Pons (tissue), 1 donor: ENCODE measurements around the gene RIOK3.
"Not testable (repeated sequence)": the region's sequence is repeated elsewhere in the genome, so short reads cannot be mapped to it uniquely, and the experiment has no call there.

Source experiments
- DNase-seq: peaks from one replicate; pipeline ENCODE4 v3.0.0-alpha.2; 2016; ENCODE audit warnings: low spot score

Gene RIOK3, protein sequence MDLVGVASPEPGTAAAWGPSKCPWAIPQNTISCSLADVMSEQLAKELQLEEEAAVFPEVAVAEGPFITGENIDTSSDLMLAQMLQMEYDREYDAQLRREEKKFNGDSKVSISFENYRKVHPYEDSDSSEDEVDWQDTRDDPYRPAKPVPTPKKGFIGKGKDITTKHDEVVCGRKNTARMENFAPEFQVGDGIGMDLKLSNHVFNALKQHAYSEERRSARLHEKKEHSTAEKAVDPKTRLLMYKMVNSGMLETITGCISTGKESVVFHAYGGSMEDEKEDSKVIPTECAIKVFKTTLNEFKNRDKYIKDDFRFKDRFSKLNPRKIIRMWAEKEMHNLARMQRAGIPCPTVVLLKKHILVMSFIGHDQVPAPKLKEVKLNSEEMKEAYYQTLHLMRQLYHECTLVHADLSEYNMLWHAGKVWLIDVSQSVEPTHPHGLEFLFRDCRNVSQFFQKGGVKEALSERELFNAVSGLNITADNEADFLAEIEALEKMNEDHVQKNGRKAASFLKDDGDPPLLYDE

DNA sequence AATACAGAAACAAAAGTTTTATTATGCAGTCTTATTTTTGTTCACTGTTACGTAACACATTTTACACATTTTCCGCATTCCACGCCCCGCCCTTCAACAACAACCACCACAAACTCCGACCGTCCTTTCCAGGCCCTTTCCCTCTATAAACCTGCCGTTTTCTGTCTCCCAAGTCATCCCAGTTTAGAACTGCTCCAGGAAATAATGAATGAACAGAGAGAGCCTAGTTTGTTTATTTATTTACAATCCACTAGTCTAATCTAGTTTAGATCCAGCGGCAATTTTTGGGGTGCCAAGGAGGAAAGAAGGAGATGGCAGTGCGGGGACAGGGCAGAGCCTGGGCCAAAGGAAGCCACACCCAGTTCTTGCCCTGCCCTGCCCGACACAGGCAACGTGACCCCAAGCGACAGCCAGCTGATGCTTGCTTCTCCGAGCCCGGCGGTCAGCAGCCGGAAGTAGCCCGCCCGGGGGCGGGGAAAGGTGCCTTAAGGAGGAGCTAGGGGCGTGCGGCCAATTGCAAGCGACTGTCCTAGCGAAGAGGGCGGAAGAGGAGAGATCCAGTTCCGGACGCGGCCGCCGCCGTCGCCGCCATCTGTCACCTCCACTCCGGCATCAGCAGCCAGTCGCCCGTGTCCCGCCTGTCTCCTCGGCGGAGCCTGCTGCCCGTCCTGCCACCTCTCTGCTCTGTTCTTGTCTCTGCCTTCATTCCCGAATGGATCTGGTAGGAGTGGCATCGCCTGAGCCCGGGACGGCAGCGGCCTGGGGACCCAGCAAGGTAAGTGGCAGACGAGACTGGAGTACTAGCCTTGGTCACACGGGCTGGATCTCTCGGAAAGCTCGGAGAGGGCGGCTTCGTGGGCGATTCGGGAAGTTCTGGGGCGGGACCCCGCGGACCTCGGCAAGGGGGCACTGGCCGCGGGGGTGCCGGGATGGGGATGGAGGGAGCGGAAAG is at the start of gene RIOK3:
Gene RIOK3 (plus strand): TSS at position 560 of the 952 bp plus-strand sequence. CDS start 153 bp downstream, at position 713.
- DNase-seq: peak; percentile 98

DNA sequence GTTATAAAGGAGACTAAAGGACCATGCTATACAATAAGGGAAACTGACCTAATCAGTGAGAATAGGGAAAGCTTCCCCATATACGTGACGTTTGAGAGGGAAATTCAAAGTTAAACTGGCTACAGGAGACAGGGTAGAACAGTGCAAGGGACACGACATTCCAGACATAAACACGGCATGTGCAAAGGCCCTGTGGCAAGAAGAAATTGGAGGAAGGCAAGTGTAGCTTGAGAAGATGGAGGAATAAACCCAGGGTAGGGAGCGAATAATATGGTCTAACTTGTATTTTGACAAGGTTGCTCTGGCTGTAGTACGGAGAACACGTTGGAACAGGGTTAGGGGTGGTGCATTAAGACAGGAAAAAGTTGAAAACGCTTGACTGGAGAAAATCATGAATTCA is 49.8 kb upstream of the RIOK3 start:
- DNase-seq: no peak

GRCh38 chr18:23405636-23406035 is 47.5 kb upstream of the RIOK3 start:
- DNase-seq: no peak

- no peak for DNase-seq
Measured at GRCh38 chr18:23406271-23406787, 46.8 kb upstream of the RIOK3 start.

DNA sequence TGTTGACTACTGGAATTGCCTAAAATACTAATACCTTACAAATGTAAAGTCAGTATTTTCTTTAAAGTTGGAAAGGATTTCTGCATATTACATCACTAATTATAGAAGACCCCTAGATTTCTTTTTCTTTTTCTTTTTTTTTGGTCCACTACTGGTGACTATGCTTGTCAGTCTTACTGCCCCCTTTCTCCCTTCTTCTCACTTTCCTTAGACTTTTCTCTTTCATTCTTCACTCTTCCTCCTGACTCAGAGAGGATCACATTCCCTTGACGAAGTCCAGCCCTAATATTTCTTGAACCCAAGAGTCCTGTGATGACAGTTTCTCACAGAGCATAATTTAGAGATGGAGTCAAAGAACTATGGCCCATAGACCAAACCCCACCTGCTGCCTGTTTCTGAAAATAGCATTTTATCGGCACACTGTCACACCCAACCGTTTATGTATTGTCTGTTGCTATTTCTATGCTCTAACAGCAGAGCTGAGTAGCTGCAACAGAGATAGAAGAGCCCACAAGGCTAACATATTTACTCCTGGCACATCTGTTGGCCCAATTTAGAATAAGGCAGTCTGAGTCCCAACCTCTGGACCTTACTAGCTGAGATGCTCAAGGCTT is 40.6 kb upstream of the RIOK3 start:
- no peak for DNase-seq

DNA sequence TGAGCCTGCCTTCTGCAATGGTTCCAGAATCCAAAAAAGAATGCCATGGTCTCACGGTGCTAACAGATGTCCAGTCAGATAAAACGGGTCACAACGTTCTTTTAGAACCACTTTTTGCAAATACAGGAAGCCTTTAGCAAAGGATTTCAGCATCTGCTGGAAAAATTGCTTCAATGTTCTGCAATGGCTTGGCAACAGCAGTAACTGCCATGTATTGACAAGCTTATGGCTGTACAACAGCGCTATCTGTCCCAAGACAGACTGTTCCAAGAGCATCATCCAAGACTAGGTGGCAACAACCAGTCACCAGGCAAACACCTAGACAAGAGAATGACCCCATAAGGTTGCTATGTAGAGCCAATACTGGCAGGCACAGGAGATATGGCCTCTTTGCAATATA is 37.6 kb upstream of the RIOK3 start:
- DNase-seq: no peak

DNA sequence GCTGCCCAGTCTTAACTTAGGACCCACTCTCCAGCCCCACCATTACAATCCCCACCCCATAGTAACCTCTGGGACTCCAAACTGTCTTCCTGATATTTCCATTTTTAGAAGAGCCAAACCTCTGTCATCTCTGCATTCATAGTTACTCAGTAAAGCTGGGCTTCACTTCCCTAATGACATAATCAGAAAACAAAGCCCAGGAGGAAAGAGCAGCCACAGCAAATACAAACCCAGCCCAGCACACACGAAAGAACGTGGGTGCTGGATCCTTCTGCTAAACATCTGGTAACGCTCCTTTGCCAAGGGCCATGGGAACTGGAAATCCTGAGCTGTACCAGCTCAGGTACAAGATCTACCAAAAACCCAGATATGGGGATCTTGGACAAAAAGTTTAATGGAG is 36.8 kb upstream of the RIOK3 start:
- no peak for DNase-seq

DNA sequence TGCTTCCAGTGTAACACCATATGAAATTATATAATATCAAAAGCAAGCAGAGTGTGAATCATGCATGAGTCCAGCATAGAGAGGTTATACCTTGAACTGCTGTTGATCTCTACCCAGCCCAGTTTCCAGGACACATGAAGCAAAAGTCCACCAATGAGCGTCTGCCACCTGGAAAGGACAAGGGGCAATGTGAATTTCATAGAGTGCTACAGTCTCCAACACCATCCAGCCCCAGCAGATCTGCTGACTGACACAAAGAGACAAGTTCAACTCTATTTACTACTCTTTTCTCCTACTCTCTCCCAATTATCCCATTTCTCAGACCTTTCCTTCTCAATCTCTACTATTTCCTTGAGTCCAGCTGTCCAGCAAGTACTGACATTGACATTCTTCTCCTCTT is 31.8 kb upstream of the RIOK3 start:
- no peak for DNase-seq

GRCh38 chr18:23422751-23423418 is 30.2 kb upstream of the RIOK3 start:
- DNase-seq: no peak

GRCh38 chr18:23424616-23425015 is 28.5 kb upstream of the RIOK3 start:
- no peak for DNase-seq

GRCh38 chr18:23428821-23429220 is 24.3 kb upstream of the RIOK3 start:
- DNase-seq: no peak

DNA sequence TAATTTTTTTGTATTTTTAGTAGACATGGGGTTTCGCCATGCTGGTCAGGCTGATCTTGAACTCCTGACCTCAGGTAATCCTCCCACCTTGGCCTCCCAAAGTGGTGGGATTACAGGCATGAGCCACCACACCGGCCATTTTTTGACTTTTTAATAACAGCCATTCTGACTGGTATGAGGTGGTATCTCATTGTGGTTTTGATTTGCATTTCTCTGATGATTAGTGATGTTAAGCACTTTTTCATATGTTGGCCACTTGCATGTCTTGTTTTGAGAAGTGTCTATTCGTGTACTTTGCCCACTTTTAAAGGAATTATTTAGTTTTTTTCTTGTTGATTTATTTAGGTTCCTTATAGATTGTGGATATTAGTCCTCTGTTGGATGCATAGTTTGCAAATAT is 23.5 kb upstream of the RIOK3 start:
- DNase-seq: not testable (repeated sequence)

DNA sequence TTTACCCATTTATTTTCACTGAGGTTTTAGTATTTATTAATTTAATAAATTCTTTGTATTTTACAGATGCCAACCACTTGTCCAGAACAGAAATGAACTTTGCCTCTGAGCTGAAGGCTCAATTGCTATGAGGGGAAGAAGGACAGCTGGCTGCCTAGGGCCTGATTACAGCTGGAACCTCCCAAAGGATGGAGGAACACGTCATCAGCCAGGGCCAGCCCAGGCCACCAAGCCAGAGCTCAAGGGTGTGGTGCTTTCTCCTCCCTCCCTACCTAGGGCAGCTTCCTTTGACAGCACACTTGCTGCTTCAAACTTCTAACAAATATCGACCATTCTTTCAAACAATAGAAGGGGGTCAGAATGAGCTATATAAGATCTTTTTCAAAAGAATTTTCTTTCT is 19.7 kb upstream of the RIOK3 start:
- no peak for DNase-seq

GRCh38 chr18:23437357-23438045 is 15.6 kb upstream of the RIOK3 start:
- DNase-seq: peak; percentile 69

- DNase-seq: peak; percentile 42
Measured at GRCh38 chr18:23438046-23438377, 15.1 kb upstream of the RIOK3 start.

DNA sequence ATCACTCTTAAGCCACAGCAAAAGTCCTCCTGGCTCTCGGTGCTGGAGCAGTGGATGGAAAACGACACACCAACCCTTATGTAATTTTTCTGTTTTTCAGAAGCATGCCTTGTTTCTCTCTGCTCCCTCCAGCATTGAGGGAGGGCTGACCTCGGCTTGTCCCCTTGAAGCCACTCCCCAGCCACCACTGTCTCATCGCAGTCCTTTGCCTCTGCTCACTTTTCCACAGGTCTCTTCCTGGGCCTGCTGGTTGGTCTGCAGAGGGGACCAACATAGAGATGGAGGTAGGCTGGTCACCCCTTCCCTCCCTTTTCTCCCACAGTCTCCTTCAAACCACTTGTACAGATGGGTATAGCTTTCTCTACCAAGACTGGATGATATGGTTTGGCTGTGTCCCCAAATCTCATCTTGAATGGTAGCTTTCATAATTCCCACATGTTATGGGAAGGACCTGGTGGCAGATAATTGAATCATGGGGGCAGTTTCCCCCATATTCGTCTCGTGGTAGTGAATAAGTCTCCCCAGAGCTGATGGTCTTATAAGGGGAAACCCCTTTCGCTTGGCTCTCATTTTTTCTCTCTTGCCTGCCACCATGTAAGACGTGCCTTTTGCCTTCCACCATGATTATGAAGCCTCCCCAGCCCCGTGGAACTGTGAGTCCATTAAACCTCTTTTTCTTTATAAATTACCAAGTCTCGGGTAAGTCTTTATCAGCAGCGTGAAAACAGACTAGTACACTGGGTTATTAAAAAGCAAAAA is 14.3 kb upstream of the RIOK3 start:
- DNase-seq: no peak

- DNase-seq: no peak
Measured at GRCh38 chr18:23440131-23440530, 13.0 kb upstream of the RIOK3 start.

GRCh38 chr18:23442958-23443357 is 10.1 kb upstream of the RIOK3 start:
- no peak for DNase-seq

- DNase-seq: no peak
Measured at GRCh38 chr18:23448291-23448690, 4.8 kb upstream of the RIOK3 start.

GRCh38 chr18:23450022-23450421 is 3.1 kb upstream of the RIOK3 start:
- DNase-seq: no peak
